AG09309 (cell line): ENCODE data around the gene TTC28.
"Not testable (repeated sequence)": the region's sequence is repeated elsewhere in the genome, so short reads cannot be mapped to it uniquely, and the experiment has no call there.

Source experiments
- DNase-seq: peaks from one replicate; pipeline ENCODE4 v3.0.0-alpha.2; 2010; ENCODE audit warnings: low read depth
- H3K4me3 ChIP-seq: 2 replicates; pipeline ENCODE4 v1.5.1; 2011; ENCODE audit warnings: mild to moderate bottlenecking, low read depth, low read length, moderate library complexity; ENCODE audit not compliant: control insufficient read depth
- TF ChIP-seq, protein P1 (sequence below): IDR thresholded peaks from 2 replicates; pipeline ENCODE4 v1.5.1; 2011; ENCODE audit warnings: mild to moderate bottlenecking, low read depth, low read length, inconsistent platforms; ENCODE audit not compliant: insufficient read depth, control insufficient read depth; ENCODE audit errors: missing control alignments

TTC28 gene

GRCh38 chr22:28464127-28464526, 215.5 kb downstream of the TTC28 start:
- no peak overlapping the region for H3K4me3 ChIP-seq
- no peak for DNase-seq
- TF ChIP-seq, protein P1, sequence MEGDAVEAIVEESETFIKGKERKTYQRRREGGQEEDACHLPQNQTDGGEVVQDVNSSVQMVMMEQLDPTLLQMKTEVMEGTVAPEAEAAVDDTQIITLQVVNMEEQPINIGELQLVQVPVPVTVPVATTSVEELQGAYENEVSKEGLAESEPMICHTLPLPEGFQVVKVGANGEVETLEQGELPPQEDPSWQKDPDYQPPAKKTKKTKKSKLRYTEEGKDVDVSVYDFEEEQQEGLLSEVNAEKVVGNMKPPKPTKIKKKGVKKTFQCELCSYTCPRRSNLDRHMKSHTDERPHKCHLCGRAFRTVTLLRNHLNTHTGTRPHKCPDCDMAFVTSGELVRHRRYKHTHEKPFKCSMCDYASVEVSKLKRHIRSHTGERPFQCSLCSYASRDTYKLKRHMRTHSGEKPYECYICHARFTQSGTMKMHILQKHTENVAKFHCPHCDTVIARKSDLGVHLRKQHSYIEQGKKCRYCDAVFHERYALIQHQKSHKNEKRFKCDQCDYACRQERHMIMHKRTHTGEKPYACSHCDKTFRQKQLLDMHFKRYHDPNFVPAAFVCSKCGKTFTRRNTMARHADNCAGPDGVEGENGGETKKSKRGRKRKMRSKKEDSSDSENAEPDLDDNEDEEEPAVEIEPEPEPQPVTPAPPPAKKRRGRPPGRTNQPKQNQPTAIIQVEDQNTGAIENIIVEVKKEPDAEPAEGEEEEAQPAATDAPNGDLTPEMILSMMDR: no peak

DNA sequence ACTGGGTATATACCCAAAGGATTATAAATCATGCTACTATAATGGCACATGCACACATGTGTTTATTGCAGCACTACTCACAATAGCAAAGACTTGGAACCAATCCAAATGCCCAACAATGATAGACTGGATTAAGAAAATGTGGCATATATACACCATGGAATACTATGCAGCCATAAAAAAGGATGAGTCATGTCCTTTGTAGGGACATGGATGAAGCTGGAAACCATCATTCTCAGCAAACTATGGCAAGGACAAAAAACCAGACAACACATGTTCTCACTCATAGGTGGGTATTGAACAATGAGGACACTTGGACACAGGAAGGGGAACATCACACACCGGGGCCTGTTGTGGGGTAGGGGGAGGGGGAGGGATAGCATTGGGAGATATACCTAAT, 216.2 kb downstream of the TTC28 start:
- H3K4me3 ChIP-seq, DNase-seq: not testable (repeated sequence)

GRCh38 chr22:28462901-28463300, 216.7 kb downstream of the TTC28 start:
- DNase-seq: no peak
- TF ChIP-seq, protein P1: no peak
- no peak overlapping the region for H3K4me3 ChIP-seq

DNA sequence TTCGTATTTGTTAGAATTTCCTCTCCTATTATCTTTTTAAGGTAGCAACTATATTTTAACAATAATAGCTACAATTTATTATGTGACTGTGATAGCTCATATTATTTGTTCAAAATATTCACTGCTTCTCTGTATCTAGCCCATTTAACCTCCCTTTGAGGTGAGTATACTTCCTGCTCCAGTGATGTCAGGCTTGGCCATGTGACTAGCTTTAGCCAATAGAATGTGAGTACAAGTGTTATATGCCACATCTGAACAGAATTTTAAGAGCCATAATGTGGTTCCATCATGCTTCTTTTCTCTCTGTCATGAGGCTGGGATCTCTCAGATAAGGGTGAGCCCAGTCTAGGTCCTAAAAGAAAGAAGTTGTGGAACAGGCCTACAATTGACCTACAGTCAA, 217.6 kb downstream of the TTC28 start:
- no peak overlapping the region for H3K4me3 ChIP-seq
- TF ChIP-seq, protein P1: no peak
- no peak for DNase-seq

- TF ChIP-seq, protein P1: no peak
- H3K4me3 ChIP-seq: no peak overlapping the region
- no peak for DNase-seq
Measured at GRCh38 chr22:28454431-28455064, 225.1 kb downstream of the TTC28 start.

- TF ChIP-seq, protein P1: no peak
- no peak for DNase-seq
- H3K4me3 ChIP-seq: no peak overlapping the region
Measured at GRCh38 chr22:28450109-28450508, 229.5 kb downstream of the TTC28 start.

GRCh38 chr22:28449041-28449440, 230.6 kb downstream of the TTC28 start:
- TF ChIP-seq, protein P1: no peak
- H3K4me3 ChIP-seq: no peak overlapping the region
- no peak for DNase-seq
